B cell (primary cell): ENCODE measurements around the gene SERPINA10. TPM values are rescaled to one million over a fixed set of nuclear protein-coding genes. Genes with fewer than 3 reads are reported as not detected.

Experiments used
- ATAC-seq: fragments of 200-7000 bp; cut with Tn5 transposase; one replicate; pipeline ENCODE4 v1.10.0; 2021; ENCODE audit warnings: low read depth, mild to moderate bottlenecking, moderate number of reproducible peaks, moderate library complexity
- CTCF ChIA-PET: fragments of 350-600 bp; sonication (Branson Sonifier 250); formaldehyde crosslinking; loops from one replicate; lab custom pipeline; 2021; ENCODE audit warnings: antibody characterized with exemption, inconsistent platforms; lab: Charles Lee
- POLR2A ChIA-PET: fragments of 350-600 bp; sonication (Branson Sonifier 250); formaldehyde crosslinking; loops from one replicate; lab custom pipeline; 2021; ENCODE audit warnings: antibody characterized with exemption; lab: Charles Lee
- DNase-seq: peaks from one replicate; pipeline ENCODE4 v3.0.0; 2013
- H2AFZ ChIP-seq: 2 replicates; pipeline ENCODE4 v1.6.1; 2012; ENCODE audit warnings: mild to moderate bottlenecking, low read depth, low read length; ENCODE audit not compliant: insufficient read depth, poor library complexity, severe bottlenecking
- H3K27ac ChIP-seq, 2 donors: 1 replicate in 1 of 2; 2 replicates in 1 of 2; pipeline ENCODE4 v1.5.1; 2012 to 2013; ENCODE audit warnings: low read length in 2 of 2, mild to moderate bottlenecking in 2 of 2, moderate library complexity in 1 of 2
- H3K27me3 ChIP-seq, 4 experiments: fragments of 200-600 bp in 1 of 4; sonication (generic) in 1 of 4; replicated peaks in 1 of 4; 1 replicate in 2 of 4; 2 replicates in 2 of 4; pipeline versions ENCODE4 v1.6.1 to v1.7.0; 2013 to 2016; ENCODE audit warnings: low read length in 3 of 4, mild to moderate bottlenecking in 2 of 4, mixed read lengths in 1 of 4, moderate library complexity in 1 of 4; ENCODE audit not compliant: insufficient read depth in 4 of 4, control insufficient read depth in 3 of 4; ENCODE audit errors: control extremely low read depth in 1 of 4
- H3K36me3 ChIP-seq, 2 experiments: replicated peaks in 1 of 2; 1 replicate in 1 of 2; 2 replicates in 1 of 2; pipeline versions ENCODE4 v1.6.1 to v1.7.1; 2013; ENCODE audit warnings: low read length in 1 of 2; ENCODE audit not compliant: insufficient read depth in 2 of 2, control insufficient read depth in 1 of 2; ENCODE audit errors: control extremely low read depth in 1 of 2, extremely low read depth in 1 of 2
- H3K4me1 ChIP-seq, 2 donors: fragments of 200-600 bp in 1 of 2; sonication (generic) in 1 of 2; 1 replicate in 1 of 2; 2 replicates in 1 of 2; pipeline versions ENCODE4 v1.5.1 to v1.6.1; 2013 to 2017; ENCODE audit warnings: low read length in 2 of 2; ENCODE audit not compliant: control insufficient read depth in 2 of 2, insufficient read depth in 2 of 2
- H3K4me2 ChIP-seq: replicated peaks from 2 replicates; pipeline ENCODE3; 2012; ENCODE audit warnings: mild to moderate bottlenecking, low read depth, low read length; ENCODE audit not compliant: poor library complexity, severe bottlenecking
- H3K4me3 ChIP-seq, 5 experiments: fragments of 200-600 bp in 1 of 5; sonication (generic) in 1 of 5; 1 replicate in 3 of 5; 2 replicates in 2 of 5; pipeline versions ENCODE4 v1.5.1 to v1.7.0; 2011 to 2016; ENCODE audit warnings: low read length in 4 of 5, mild to moderate bottlenecking in 4 of 5, low read depth in 2 of 5, control low read depth in 1 of 5, moderate library complexity in 1 of 5; ENCODE audit not compliant: insufficient read depth in 1 of 5; ENCODE audit errors: control extremely low read depth in 1 of 5, extremely low read depth in 1 of 5
- H3K79me2 ChIP-seq: fragments of 200-600 bp; sonication (generic); one replicate; pipeline ENCODE4 v1.6.0; 2016; ENCODE audit warnings: low read length; ENCODE audit not compliant: control insufficient read depth, insufficient read depth
- H3K9ac ChIP-seq: fragments of 200-600 bp; sonication (generic); 2 replicates; pipeline ENCODE4 v1.6.1; 2017; ENCODE audit warnings: mild to moderate bottlenecking, low read length, moderate library complexity
- H3K9me3 ChIP-seq, 3 donors: one replicate each; pipeline versions ENCODE4 v1.6.1 to v1.7.1; 2013; ENCODE audit warnings: low read length in 2 of 3; ENCODE audit not compliant: control insufficient read depth in 2 of 3, insufficient read depth in 1 of 3; ENCODE audit errors: control extremely low read depth in 1 of 3
- H4K20me1 ChIP-seq: 2 replicates; pipeline ENCODE4 v1.6.0; 2012; ENCODE audit warnings: mild to moderate bottlenecking, low read length; ENCODE audit not compliant: insufficient read depth, control insufficient read depth, poor library complexity, severe bottlenecking
- H3K27ac Mint-ChIP-seq: one replicate; pipeline ENCODE4 v1.8.0; 2021; ENCODE audit warnings: mixed read lengths
- H3K27me3 Mint-ChIP-seq: one replicate; pipeline ENCODE4 v1.8.0; 2021; ENCODE audit warnings: mixed read lengths
- H3K4me1 Mint-ChIP-seq: one replicate; pipeline ENCODE4 v1.8.0; 2021; ENCODE audit warnings: mixed read lengths
- H3K4me3 Mint-ChIP-seq: one replicate; pipeline ENCODE4 v1.8.0; 2021; ENCODE audit warnings: mixed read lengths
- H3K9me3 Mint-ChIP-seq: one replicate; pipeline ENCODE4 v1.8.0; 2022; ENCODE audit warnings: mixed read lengths; ENCODE audit not compliant: insufficient read depth
- EZH2 ChIP-seq: IDR thresholded peaks from 2 replicates; pipeline ENCODE4 v1.6.1; 2012; ENCODE audit warnings: borderline replicate concordance, low read depth, mild to moderate bottlenecking, moderate library complexity, low read length; ENCODE audit not compliant: insufficient read depth, poor library complexity, severe bottlenecking
- WGBS: methylation state at CpG from one replicate; pipeline ENCODE4 v1.1.5; 2013; ENCODE audit warnings: missing lambda C conversion rate; ENCODE audit not compliant: insufficient coverage; 5-methylcytosine and 5-hydroxymethylcytosine counted together
- intact Hi-C: fragments of 100-400 bp; cut with micrococcal nuclease; formaldehyde crosslinking; loops from one replicate; pipeline ENCODE4 v1.10.0; 2022
- polyA plus RNA-seq: library from polyadenylated mRNA; depleted of rRNA; stranded (reverse); fragments of >200 nt; gene quantifications from 2 replicates; pipeline ENCODE4 v1.2.3, GENCODE V29; 2012
- total RNA-seq, 2 donors: library from RNA; stranded (reverse); fragments of 120-200 nt in 1 of 2; gene quantifications; 1 replicate in 1 of 2; 2 replicates in 1 of 2; pipeline versions ENCODE4 v1.2.3 to v1.2.4, GENCODE V29; 2013 to 2022
- TF ChIP-seq, protein P1 (sequence below): fragments of 200-600 bp; IDR thresholded peaks from one replicate; pipeline ENCODE4 v1.8.0; 2022; ENCODE audit warnings: antibody characterized with exemption, mild to moderate bottlenecking

SERPINA10 gene
- total and polyA plus RNA-seq, 2 donors (not counting 1 experiment from before 2014, with no cell fraction given), result not detected

DNA sequence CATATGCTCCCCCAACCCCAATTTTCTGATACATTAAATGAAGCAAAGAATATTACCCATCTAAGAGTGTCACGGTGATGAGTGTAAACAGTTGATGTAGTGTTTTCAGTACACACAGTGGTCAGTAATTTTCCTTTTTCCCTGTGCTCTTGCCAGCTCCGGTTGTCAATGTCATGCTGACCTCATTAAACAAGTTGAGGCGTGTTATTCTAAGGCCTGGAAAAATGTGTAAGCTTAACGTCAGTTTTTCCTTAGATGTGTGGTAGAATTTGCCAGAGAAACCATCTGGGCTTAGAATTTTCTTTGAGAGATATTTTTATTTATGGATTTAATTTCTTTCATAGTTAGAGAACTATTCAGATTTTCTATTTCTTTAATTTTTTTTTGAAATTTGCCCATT lies 41.8 kb upstream of the SERPINA10 start:
- H3K27me3 Mint-ChIP-seq, result peaks cover 3% of the 10 kb centered on the region
- Histone ChIP-seq H3K4me2 (no peak overlapping the region), H3K9me3 (peaks cover 0 to 9% (median 0%) of the 10 kb centered on the region in 3 donors), H3K27me3 (no peaks in the 10 kb centered on the region), H2AFZ (no peak overlapping the region), H3K79me2 (no peaks in the 10 kb centered on the region), H3K9ac (no peak overlapping the region), H3K4me3 (no peak overlapping the region), H3K4me1 (no peaks in the 10 kb centered on the region), H3K27ac (no peak overlapping the region), H4K20me1 (no peaks in the 10 kb centered on the region), H3K36me3 (no peaks in the 10 kb centered on the region)
- H3K27ac Mint-ChIP-seq, result no peak overlapping the region
- no peaks in the 10 kb centered on the region for H3K9me3 Mint-ChIP-seq
- ATAC-seq (no peak), DNase-seq (no peak)
- H3K4me1 Mint-ChIP-seq, result no peaks in the 10 kb centered on the region
- ChIA-PET POLR2A (no interaction called here), CTCF (no interaction called here)
- no peak for TF ChIP-seq EZH2
- TF ChIP-seq, protein P1, sequence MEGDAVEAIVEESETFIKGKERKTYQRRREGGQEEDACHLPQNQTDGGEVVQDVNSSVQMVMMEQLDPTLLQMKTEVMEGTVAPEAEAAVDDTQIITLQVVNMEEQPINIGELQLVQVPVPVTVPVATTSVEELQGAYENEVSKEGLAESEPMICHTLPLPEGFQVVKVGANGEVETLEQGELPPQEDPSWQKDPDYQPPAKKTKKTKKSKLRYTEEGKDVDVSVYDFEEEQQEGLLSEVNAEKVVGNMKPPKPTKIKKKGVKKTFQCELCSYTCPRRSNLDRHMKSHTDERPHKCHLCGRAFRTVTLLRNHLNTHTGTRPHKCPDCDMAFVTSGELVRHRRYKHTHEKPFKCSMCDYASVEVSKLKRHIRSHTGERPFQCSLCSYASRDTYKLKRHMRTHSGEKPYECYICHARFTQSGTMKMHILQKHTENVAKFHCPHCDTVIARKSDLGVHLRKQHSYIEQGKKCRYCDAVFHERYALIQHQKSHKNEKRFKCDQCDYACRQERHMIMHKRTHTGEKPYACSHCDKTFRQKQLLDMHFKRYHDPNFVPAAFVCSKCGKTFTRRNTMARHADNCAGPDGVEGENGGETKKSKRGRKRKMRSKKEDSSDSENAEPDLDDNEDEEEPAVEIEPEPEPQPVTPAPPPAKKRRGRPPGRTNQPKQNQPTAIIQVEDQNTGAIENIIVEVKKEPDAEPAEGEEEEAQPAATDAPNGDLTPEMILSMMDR, result no peak
- intact Hi-C loops, result no loop called here
- H3K4me3 Mint-ChIP-seq, result no peak overlapping the region
- WGBS, result no CpG with 5 or more reads among the region's 4 CpGs

DNA sequence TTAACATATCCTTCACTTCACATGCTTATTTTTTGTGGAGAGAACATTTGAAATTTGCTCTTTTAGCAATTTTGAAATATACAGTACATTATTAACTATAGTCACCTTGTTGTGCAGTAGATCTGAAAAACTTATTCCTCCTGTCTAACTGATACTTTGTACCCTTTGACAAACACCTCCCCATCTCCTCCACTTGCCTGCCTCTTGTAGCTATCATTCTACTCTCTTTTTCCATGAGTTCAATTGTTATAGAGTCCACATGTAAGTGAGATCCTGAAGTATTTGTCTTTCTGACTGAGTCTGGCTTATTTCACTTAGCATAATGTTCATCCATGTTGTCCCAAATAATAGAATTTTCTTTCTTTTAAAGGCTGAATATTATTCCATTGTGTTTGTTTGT lies 39.5 kb upstream of the SERPINA10 start:
- Histone ChIP-seq H4K20me1 (no peaks in the 10 kb centered on the region), H3K4me2 (no peak overlapping the region), H3K9ac (no peak overlapping the region), H3K9me3 (peaks cover 0 to 9% (median 0%) of the 10 kb centered on the region in 3 donors), H2AFZ (no peak overlapping the region), H3K36me3 (no peaks in the 10 kb centered on the region), H3K27me3 (no peaks in the 10 kb centered on the region), H3K79me2 (no peaks in the 10 kb centered on the region), H3K27ac (no peak overlapping the region), H3K4me1 (no peaks in the 10 kb centered on the region), H3K4me3 (no peak overlapping the region)
- Mint-ChIP-seq H3K4me3 (no peak overlapping the region), H3K4me1 (no peaks in the 10 kb centered on the region), H3K27me3 (peaks cover 3% of the 10 kb centered on the region), H3K27ac (no peak overlapping the region), H3K9me3 (no peaks in the 10 kb centered on the region)
- intact Hi-C loops, result no loop called here
- DNase-seq (no peak), ATAC-seq (no peak)
- ChIA-PET CTCF (no interaction called here), POLR2A (no interaction called here)
- TF ChIP-seq, protein P1, result no peak
- TF ChIP-seq EZH2, result no peak
